Body of pancreas (tissue), 4 donors: Measurements from ENCODE around the gene SCN8A. TPM values are rescaled to one million over a fixed set of nuclear protein-coding genes. Genes with fewer than 3 reads are reported as not detected.

Experiments used
- ATAC-seq: fragments of 150-250 bp; one replicate; pipeline ENCODE4 v1.9.1; 2016
- DNase-seq, 4 donors: peaks; one replicate each; pipeline ENCODE4 v3.0.0-alpha.2; 2019
- H3K27ac ChIP-seq, 4 donors: fragments of 200-600 bp; sonication (generic); 1 replicate in 3 of 4; 2 replicates in 1 of 4; pipeline versions ENCODE4 v1.5.1 to v1.6.1; 2016 to 2019; ENCODE audit warnings: mild to moderate bottlenecking in 1 of 4, mixed read lengths in 1 of 4, moderate library complexity in 1 of 4
- H3K27me3 ChIP-seq, 2 donors: fragments of 200-600 bp; sonication (generic); one replicate each; pipeline ENCODE4 v1.6.0; 2016; ENCODE audit warnings: mild to moderate bottlenecking in 1 of 2
- H3K36me3 ChIP-seq, 2 donors: fragments of 200-600 bp; sonication (generic); replicated peaks in 1 of 2; 2 replicates each; pipeline ENCODE4 v1.5.1; 2016; ENCODE audit warnings: low read depth in 2 of 2; ENCODE audit not compliant: insufficient read depth in 1 of 2
- H3K4me1 ChIP-seq: fragments of 200-600 bp; sonication (generic); one replicate; pipeline ENCODE4 v1.6.0; 2016
- H3K4me3 ChIP-seq, 2 donors: fragments of 200-600 bp; sonication (generic); 1 replicate in 1 of 2; 2 replicates in 1 of 2; pipeline ENCODE4 v1.5.1; 2016 to 2019
- H3K9me3 ChIP-seq, 3 donors: fragments of 200-600 bp; sonication (generic); 1 replicate in 2 of 3; 2 replicates in 1 of 3; pipeline ENCODE4 v1.5.1; 2016
- CTCF ChIP-seq, 7 experiments: fragments of 450-650 bp in 4 of 7; fragments of 200-600 bp in 3 of 7; sonication (generic) in 3 of 7; IDR thresholded peaks; one replicate each; pipeline ENCODE4 v1.5.1; 2016 to 2019; ENCODE audit warnings: antibody characterized with exemption in 7 of 7
- POLR2A ChIP-seq, 3 donors: fragments of 450-650 bp; IDR thresholded peaks; one replicate each; pipeline ENCODE4 v1.6.1; 2016; ENCODE audit warnings: antibody characterized with exemption in 3 of 3, mild to moderate bottlenecking in 2 of 3
- WGBS, 2 donors: methylation state at CpG; one replicate each; pipeline ENCODE4 v1.1.5; 2017; 5-methylcytosine and 5-hydroxymethylcytosine counted together
- intact Hi-C: fragments of 100-400 bp; cut with DNase I; formaldehyde crosslinking; loops from one replicate; pipeline ENCODE4 v1.15.1; 2023
- total RNA-seq, 2 donors: library from RNA; depleted of rRNA; stranded (reverse); fragments of >200 nt; gene quantifications; one replicate each; pipeline ENCODE4 v1.1.0, GENCODE V29; 2016

The SCN8A gene
- total RNA-seq, 2 donors from 2014 or later: 4.9 to 11.2 TPM

GRCh38 chr12:51590347-51591015 is 552 bp upstream of the SCN8A start:
- ATAC-seq (peak; percentile 88), DNase-seq (peak; percentile 68 to 82 (median 69))
- no peaks in the 10 kb centered on the region for H3K36me3 ChIP-seq
- peaks cover 12% of the 10 kb centered on the region for H3K4me1 ChIP-seq
- peak overlapping the region in 2 of 4 donors; percentile 15 to 34 for H3K27ac ChIP-seq
- TF ChIP-seq CTCF (IDR thresholded peaks at IDR 0.05) (peak in 5 of 7 experiments; percentile 11 to 85 (median 80)), POLR2A (IDR thresholded peaks at IDR 0.05) (no peak)
- H3K27me3 ChIP-seq: peaks cover 0 to 5% of the 10 kb centered on the region in 2 donors
- H3K9me3 ChIP-seq: no peaks in the 10 kb centered on the region
- H3K4me3 ChIP-seq: no peak overlapping the region
- 2 to 7% methylated on average over 10 to 51 of the region's 67 CpGs for WGBS, 2 donors
- intact Hi-C loops: no loop called here

DNA sequence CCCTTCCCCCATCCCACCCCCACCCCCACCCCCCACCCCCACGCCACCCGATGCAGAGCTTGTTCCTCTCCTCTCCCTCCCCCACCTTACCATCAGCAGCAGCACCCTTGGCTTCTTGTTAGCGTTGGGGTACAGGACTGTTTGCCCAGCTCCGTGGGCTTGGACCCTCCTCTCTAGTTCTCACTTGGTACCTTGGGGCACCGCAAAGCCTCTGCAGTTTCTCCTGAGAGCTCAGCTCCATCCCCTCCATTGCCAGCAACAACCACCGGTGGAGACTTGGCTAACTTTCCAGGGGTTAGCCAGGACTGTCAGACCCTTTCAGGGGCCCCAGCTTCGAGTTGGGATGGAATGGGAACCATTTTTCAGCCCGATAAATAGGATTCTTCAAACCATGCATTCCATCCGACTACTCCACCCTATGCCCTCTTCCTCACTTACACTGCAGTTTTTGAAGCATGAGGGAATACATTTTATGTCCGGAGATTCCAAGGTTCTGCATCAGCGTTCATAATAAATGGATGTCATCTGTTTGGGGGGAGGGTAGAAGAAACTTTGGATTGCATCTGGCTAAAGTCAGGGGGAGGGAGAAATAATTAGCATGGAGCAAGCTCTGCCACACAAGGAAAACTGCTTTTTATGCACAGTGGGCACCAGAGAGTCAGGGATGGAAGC is 1.1 kb downstream of the SCN8A start:
- Histone ChIP-seq H3K4me1 (peaks cover 12% of the 10 kb centered on the region), H3K27ac (no peak overlapping the region), H3K36me3 (no peaks in the 10 kb centered on the region), H3K9me3 (no peaks in the 10 kb centered on the region), H3K4me3 (no peak overlapping the region), H3K27me3 (peaks cover 0 to 5% of the 10 kb centered on the region in 2 donors)
- ATAC-seq (no peak), DNase-seq (no peak)
- TF ChIP-seq CTCF (IDR thresholded peaks at IDR 0.05): no peak
- no peak for TF ChIP-seq POLR2A (IDR thresholded peaks at IDR 0.05)
- 8 to 11% methylated on average over 11 of the region's 11 CpGs for WGBS, 2 donors
- intact Hi-C loops: no loop called here

DNA sequence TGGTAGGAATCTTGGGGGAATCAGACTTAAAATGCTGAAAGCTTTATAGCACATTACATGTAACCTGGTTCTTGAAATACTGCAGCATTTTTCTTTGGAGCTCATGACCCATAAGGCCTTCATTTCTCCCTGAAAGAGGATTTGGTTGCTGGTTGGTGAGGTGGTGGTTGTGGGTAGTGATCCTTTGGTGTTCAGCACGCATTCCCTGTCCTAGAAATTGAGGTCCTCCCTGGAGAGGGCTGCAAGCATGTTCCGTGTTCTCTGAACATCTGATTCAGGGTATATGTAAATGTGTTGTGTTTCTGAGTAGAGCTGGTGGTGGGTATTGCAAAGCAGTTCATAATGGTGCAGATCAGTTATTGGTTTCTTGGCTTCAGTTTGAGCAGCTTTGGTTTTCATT is 2.0 kb downstream of the SCN8A start:
- intact Hi-C loops: no loop called here
- Histone ChIP-seq H3K27ac (no peak overlapping the region), H3K4me3 (no peak overlapping the region), H3K9me3 (no peaks in the 10 kb centered on the region), H3K36me3 (no peaks in the 10 kb centered on the region), H3K27me3 (peaks cover 0 to 5% of the 10 kb centered on the region in 2 donors), H3K4me1 (peaks cover 12% of the 10 kb centered on the region)
- WGBS, 2 donors: 77 to 88% methylated on average over 2 of the region's 2 CpGs
- TF ChIP-seq POLR2A (IDR thresholded peaks at IDR 0.05) (no peak), CTCF (IDR thresholded peaks at IDR 0.05) (no peak)
- ATAC-seq (no peak), DNase-seq (no peak)

GRCh38 chr12:51593539-51593938 is 2.5 kb downstream of the SCN8A start:
- intact Hi-C loops: no loop called here
- H3K36me3 ChIP-seq: no peaks in the 10 kb centered on the region
- WGBS, 2 donors: 2 to 4% methylated on average over 5 of the region's 5 CpGs
- TF ChIP-seq POLR2A (IDR thresholded peaks at IDR 0.05) (no peak), CTCF (IDR thresholded peaks at IDR 0.05) (no peak)
- H3K4me1 ChIP-seq: peaks cover 12% of the 10 kb centered on the region
- no peak for ATAC-seq
- DNase-seq: peak; percentile 16 to 47 (median 30)
- no peak overlapping the region for H3K27ac ChIP-seq
- no peaks in the 10 kb centered on the region for H3K9me3 ChIP-seq
- peaks cover 0 to 5% of the 10 kb centered on the region in 2 donors for H3K27me3 ChIP-seq
- no peak overlapping the region for H3K4me3 ChIP-seq
